ENCODE measurements around the gene GNG2. TPM values are rescaled to one million over a fixed set of nuclear protein-coding genes. Genes with fewer than 3 reads are reported as not detected.

GNG2 gene
- total RNA-seq, 2 experiments from 2014 or later, result 24.0 to 32.0 TPM

DNA sequence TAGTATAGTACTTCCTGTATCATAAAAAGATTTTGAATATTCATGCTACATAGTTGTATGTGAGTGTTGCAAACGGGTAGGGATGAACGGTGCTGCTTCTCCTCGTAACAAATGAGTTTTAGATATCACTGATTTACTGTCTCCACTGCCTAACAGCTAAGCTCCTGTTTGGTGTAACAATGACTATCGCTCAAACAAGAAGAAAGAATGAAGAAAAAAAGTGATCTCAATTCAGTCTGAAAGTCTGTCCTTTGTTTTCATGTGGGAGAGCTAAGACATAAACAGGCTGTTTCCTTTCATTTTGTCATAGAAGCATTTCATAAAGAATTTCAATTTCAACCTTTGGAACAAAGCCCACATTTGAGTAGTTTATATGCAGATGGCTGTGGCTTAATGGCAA, 102.9 kb downstream of the GNG2 start:
- Histone ChIP-seq H3K4me1 (ENCODE audit: insufficient read depth, low read length, poor library complexity, severe bottlenecking) (no peaks in the 10 kb centered on the region), H3K9me3 (ENCODE audit: low read length) (no peaks in the 10 kb centered on the region), H3K9me2 (ENCODE audit: insufficient read depth, low read length) (no peaks in the 10 kb centered on the region), H3K4me2 (ENCODE audit: low read length) (no peak overlapping the region), H3K36me3 (ENCODE audit: insufficient read depth, low read length) (peaks cover 8% of the 10 kb centered on the region; the same call in 1 of the 2 replicates), H3K27ac (ENCODE audit: low read depth, low read length, poor library complexity, severe bottlenecking) (no peak overlapping the region), H2AFZ (ENCODE audit: low read length) (no peak overlapping the region), H4K20me1 (ENCODE audit: insufficient read depth, low read length) (no peaks in the 10 kb centered on the region), H3K79me2 (ENCODE audit: insufficient read depth, low read depth, low read length) (no peaks in the 10 kb centered on the region), H3K4me3 (ENCODE audit: low read depth, low read length, poor library complexity, severe bottlenecking) (no peak overlapping the region)
- intact Hi-C loops (cut with micrococcal nuclease; ENCODE audit: unreplicated experiment), result no loop called here
- BruUV-seq (replicated peaks), result no TSS peak
- no peak for DNase-seq (ENCODE audit: low spot score)
- ChIA-PET CTCF (ENCODE audit: unreplicated experiment) (no interaction called here), POLR2A (interaction anchor here (1.2 kb wide), 1 partner anchor 147 kb away, joined by 3 read pairs; no protein-coding TSS in a partner anchor)
- no peak for TF ChIP-seq CTCF (conservative IDR thresholded peaks at IDR 0.05; ENCODE audit: low read length)
- TF ChIP-seq EZH2phosphoT487 (IDR thresholded peaks at IDR 0.05; ENCODE audit: borderline replicate concordance, low read depth, low read length), result no peak

DNA sequence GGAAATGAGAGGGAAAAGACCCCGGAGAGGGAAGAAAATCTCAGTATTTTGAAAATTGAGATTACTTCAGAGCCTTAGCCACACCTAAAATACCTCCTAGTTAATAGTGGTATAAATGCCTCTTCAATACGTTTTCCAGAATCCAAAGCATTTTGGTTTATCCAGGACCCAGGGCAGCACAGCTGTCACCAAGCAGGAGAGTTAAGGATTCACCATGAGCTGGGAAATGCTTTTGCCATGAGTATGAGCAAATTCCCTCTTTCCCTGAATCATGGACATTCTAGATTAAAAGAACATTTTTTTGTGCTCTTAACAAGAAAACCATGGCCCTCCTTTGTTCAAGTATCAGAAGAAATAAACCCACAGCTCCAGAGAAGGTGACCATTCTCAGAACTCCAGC, 107.1 kb downstream of the GNG2 start:
- H3K36me3 ChIP-seq (ENCODE audit: insufficient read depth, low read length), result no peaks in the 10 kb centered on the region
- H3K27ac ChIP-seq (ENCODE audit: low read depth, low read length, poor library complexity, severe bottlenecking), result no peak overlapping the region
- no peak overlapping the region for H3K4me2 ChIP-seq (ENCODE audit: low read length)
- no peaks in the 10 kb centered on the region for H3K79me2 ChIP-seq (ENCODE audit: insufficient read depth, low read depth, low read length)
- no TSS peak for BruUV-seq (replicated peaks)
- H3K9me3 ChIP-seq (ENCODE audit: low read length), result no peaks in the 10 kb centered on the region
- no peak for DNase-seq (ENCODE audit: low spot score)
- no peak overlapping the region for H3K4me3 ChIP-seq (ENCODE audit: low read depth, low read length, poor library complexity, severe bottlenecking)
- H3K4me1 ChIP-seq (ENCODE audit: insufficient read depth, low read length, poor library complexity, severe bottlenecking), result no peaks in the 10 kb centered on the region
- ChIA-PET CTCF (ENCODE audit: unreplicated experiment) (interaction anchor here (0.6 kb wide), 1 partner anchor 61 kb away, joined by 3 read pairs; no protein-coding TSS in a partner anchor), POLR2A (no interaction called here)
- TF ChIP-seq CTCF (conservative IDR thresholded peaks at IDR 0.05; ENCODE audit: low read length) (no peak), EZH2phosphoT487 (IDR thresholded peaks at IDR 0.05; ENCODE audit: borderline replicate concordance, low read depth, low read length) (no peak)
- H3K9me2 ChIP-seq (ENCODE audit: insufficient read depth, low read length), result no peaks in the 10 kb centered on the region
- intact Hi-C loops (cut with micrococcal nuclease; ENCODE audit: unreplicated experiment), result loop anchor here (5.0 kb wide), 1 partner anchor 40 kb away; no protein-coding TSS in a partner anchor
- no peaks in the 10 kb centered on the region for H4K20me1 ChIP-seq (ENCODE audit: insufficient read depth, low read length)
- H2AFZ ChIP-seq (ENCODE audit: low read length), result no peak overlapping the region

DNA sequence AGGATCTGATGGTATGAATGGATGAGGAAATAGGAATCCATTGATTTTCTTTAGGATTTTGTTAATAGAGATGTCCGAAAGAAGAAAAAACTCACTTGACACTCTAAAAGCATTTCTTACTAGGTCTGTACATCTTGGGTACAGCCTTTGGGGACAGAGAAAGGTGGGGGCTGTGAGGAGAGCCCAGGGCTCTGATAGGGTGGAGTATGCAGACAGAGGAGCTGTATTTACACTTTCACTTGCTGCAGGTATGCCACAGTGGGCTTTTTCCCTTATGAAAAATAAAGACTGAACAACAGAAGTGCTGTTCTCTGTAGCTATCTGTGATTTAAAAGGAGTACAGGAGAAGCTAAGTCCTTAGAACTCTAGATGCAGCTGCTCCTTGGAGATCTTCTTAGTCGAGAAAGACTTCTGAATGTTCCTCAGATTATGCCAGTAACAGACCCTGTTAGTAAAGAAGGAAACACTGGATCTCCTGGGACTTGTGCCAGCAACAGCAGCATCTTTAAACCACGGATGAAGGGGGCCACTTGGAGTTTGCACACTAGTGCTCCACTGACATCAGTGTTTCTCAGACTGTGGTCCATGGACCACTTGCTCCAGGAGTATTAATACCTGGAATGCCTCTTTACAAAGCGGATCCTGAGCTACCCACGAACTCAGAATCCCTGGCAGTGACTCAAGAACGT, 109.6 kb downstream of the GNG2 start:
- TF ChIP-seq EZH2phosphoT487 (IDR thresholded peaks at IDR 0.05; ENCODE audit: borderline replicate concordance, low read depth, low read length) (no peak), CTCF (conservative IDR thresholded peaks at IDR 0.05; ENCODE audit: low read length) (no peak)
- ChIA-PET POLR2A (interaction anchor here (0.6 kb wide), 2 partner anchors 9 to 176 kb away, joined by 3 read pairs; no protein-coding TSS in a partner anchor), CTCF (ENCODE audit: unreplicated experiment) (no interaction called here)
- Histone ChIP-seq H3K4me3 (ENCODE audit: low read depth, low read length, poor library complexity, severe bottlenecking) (no peak overlapping the region), H3K79me2 (ENCODE audit: insufficient read depth, low read depth, low read length) (no peaks in the 10 kb centered on the region), H3K27ac (ENCODE audit: low read depth, low read length, poor library complexity, severe bottlenecking) (no peak overlapping the region), H3K4me2 (ENCODE audit: low read length) (no peak overlapping the region), H3K9me3 (ENCODE audit: low read length) (no peaks in the 10 kb centered on the region), H3K9me2 (ENCODE audit: insufficient read depth, low read length) (no peaks in the 10 kb centered on the region), H2AFZ (ENCODE audit: low read length) (no peak overlapping the region), H4K20me1 (ENCODE audit: insufficient read depth, low read length) (no peaks in the 10 kb centered on the region), H3K4me1 (ENCODE audit: insufficient read depth, low read length, poor library complexity, severe bottlenecking) (no peaks in the 10 kb centered on the region), H3K36me3 (ENCODE audit: insufficient read depth, low read length) (no peaks in the 10 kb centered on the region)
- no peak for DNase-seq (ENCODE audit: low spot score)
- intact Hi-C loops (cut with micrococcal nuclease; ENCODE audit: unreplicated experiment), result loop anchor here (5.0 kb wide), 1 partner anchor 43 kb away; no protein-coding TSS in a partner anchor
- BruUV-seq (replicated peaks), result no TSS peak

Data from OCI-LY7 (cell line).